Measurements from ENCODE around the gene ZNF608.

The ZNF608 gene

GRCh38 chr5:124782262-124782661 is 35.8 kb upstream of the ZNF608 start:
- no peak overlapping the region for H3K27ac ChIP-seq
- H3K36me3 ChIP-seq: no peaks in the 10 kb centered on the region
- no peak overlapping the region for H3K4me2 ChIP-seq
- no peak for TF ChIP-seq Cebpa-rat (IDR thresholded peaks at IDR 0.05)
- H3K9me3 ChIP-seq (replicated peaks in 1 of 11): peaks cover 0 to 25% (median 7%) of the 10 kb centered on the region in 11 experiments; a peak in 8 of 22 replicates
- H3K4me3 ChIP-seq: no peak overlapping the region
- no peaks in the 10 kb centered on the region for H3K27me3 ChIP-seq
- no peak overlapping the region for H3K9ac ChIP-seq
- no peaks in the 10 kb centered on the region for H4K20me1 ChIP-seq
- H3K4me1 ChIP-seq: no peaks in the 10 kb centered on the region

DNA sequence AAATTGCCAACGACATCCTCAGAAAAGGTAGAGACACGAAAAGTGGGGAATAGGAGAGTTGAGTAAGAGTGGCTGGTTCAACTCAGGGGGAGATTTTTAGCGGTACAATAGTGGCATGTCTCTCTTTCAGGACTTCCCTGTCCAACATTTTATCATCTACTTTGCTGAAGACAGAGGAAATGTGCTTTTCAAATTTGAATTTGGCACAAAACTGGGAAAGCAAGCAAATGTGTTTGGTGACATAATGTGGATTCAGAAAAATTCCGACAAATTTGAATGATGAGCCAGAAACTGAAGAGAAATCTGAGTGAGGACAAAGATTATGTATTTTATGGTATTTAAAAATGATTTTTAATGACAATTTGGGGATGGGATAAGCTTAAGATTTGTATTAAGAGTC is 33.6 kb upstream of the ZNF608 start:
- Histone ChIP-seq H3K27ac (no peak overlapping the region), H4K20me1 (no peaks in the 10 kb centered on the region), H3K36me3 (no peaks in the 10 kb centered on the region), H3K27me3 (no peaks in the 10 kb centered on the region), H3K9ac (no peak overlapping the region), H3K9me3 (replicated peaks in 1 of 11) (peaks cover 0 to 14% (median 7%) of the 10 kb centered on the region in 11 experiments; a peak in 8 of 22 replicates), H3K4me2 (no peak overlapping the region), H3K4me3 (no peak overlapping the region), H3K4me1 (no peaks in the 10 kb centered on the region)
- TF ChIP-seq Cebpa-rat (IDR thresholded peaks at IDR 0.05): no peak

DNA sequence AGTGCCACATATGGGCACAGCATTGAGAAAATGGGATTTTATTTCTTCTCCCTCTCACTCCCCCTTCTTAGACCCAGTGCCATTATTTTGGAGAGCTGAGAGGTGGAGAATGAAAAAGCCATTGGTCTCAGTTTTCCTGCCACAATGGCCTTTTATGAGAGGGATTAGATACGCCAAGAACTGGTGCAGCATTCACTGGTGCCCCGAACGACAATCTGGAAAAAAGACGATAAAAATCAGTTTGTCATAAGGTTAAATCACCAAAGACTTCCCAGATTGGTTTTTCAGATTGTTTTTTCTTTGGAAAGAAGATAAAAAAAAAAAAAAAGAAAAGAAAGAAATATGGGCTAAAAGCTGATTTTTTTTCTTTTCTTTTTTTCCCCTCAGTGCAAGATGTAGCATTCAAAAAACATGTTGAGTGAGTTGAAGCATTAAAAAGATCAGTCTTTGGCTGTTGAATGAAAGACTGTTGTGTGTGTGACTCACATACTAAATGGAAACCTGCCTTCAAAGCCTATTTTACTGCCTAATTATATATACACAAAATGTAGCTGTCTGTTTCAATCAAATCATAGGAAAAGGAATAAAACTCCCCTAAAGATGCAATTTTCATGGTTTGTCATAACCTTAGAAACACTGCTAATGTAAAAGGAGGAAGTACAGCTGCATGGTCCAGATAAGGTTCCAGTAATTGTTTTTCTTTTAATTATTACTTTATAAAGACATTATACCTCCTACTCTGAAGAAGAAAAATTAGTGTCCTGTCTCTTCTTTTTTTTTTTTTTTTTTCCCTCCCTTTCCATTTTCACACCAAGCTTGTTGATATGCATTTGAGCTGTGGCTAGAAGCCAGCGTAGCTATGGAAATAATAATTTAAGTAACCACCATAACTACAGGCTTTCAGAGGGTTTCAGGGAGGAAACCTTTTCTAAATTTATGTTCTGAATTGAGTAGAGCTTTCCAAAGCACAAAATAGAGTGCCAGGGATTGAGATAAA is 27.2 kb upstream of the ZNF608 start:
- H3K4me3 ChIP-seq: no peak overlapping the region
- H3K4me1 ChIP-seq: peaks cover 0 to 9% (median 0%) of the 10 kb centered on the region in 10 experiments; a peak in 4 of 20 replicates
- no peak overlapping the region for H3K27ac ChIP-seq
- no peaks in the 10 kb centered on the region for H4K20me1 ChIP-seq
- no peaks in the 10 kb centered on the region for H3K27me3 ChIP-seq
- H3K9ac ChIP-seq: no peak overlapping the region
- no peaks in the 10 kb centered on the region for H3K36me3 ChIP-seq
- H3K4me2 ChIP-seq: no peak overlapping the region
- peaks cover 0 to 12% (median 0%) of the 10 kb centered on the region in 11 experiments; a peak in 6 of 22 replicates for H3K9me3 ChIP-seq (replicated peaks in 1 of 11)
- TF ChIP-seq Cebpa-rat (IDR thresholded peaks at IDR 0.05): no peak

- Histone ChIP-seq H3K9ac (no peak overlapping the region), H3K27me3 (no peaks in the 10 kb centered on the region), H3K9me3 (replicated peaks in 1 of 11) (peaks cover 0 to 18% (median 0%) of the 10 kb centered on the region in 11 experiments; a peak in 5 of 22 replicates), H3K4me2 (peak overlapping the region in 2 of 11 experiments; percentile 5 to 12; a peak in 2 of 22 replicates), H3K4me3 (no peak overlapping the region), H3K36me3 (no peaks in the 10 kb centered on the region), H4K20me1 (no peaks in the 10 kb centered on the region), H3K27ac (no peak overlapping the region), H3K4me1 (peaks cover 0 to 9% (median 0%) of the 10 kb centered on the region in 10 experiments; a peak in 4 of 20 replicates)
- TF ChIP-seq Cebpa-rat (IDR thresholded peaks at IDR 0.05): no peak
These were observed 26.2 kb upstream of the ZNF608 start for GRCh38 chr5:124772457-124773200.

- no peak overlapping the region for H3K4me3 ChIP-seq
- H4K20me1 ChIP-seq: no peaks in the 10 kb centered on the region
- peaks cover 0 to 18% (median 0%) of the 10 kb centered on the region in 11 experiments; a peak in 5 of 22 replicates for H3K9me3 ChIP-seq (replicated peaks in 1 of 11)
- no peaks in the 10 kb centered on the region for H3K36me3 ChIP-seq
- no peak overlapping the region for H3K9ac ChIP-seq
- no peak overlapping the region for H3K4me2 ChIP-seq
- peaks cover 0 to 9% (median 0%) of the 10 kb centered on the region in 10 experiments; a peak in 4 of 20 replicates for H3K4me1 ChIP-seq
- no peak for TF ChIP-seq Cebpa-rat (IDR thresholded peaks at IDR 0.05)
- no peaks in the 10 kb centered on the region for H3K27me3 ChIP-seq
- H3K27ac ChIP-seq: no peak overlapping the region
These were observed 25.3 kb upstream of the ZNF608 start for GRCh38 chr5:124771761-124772160.

GRCh38 chr5:124764992-124765611 is 18.7 kb upstream of the ZNF608 start:
- no peaks in the 10 kb centered on the region for H4K20me1 ChIP-seq
- no peaks in the 10 kb centered on the region for H3K27me3 ChIP-seq
- no peak overlapping the region for H3K9ac ChIP-seq
- no peak for TF ChIP-seq Cebpa-rat (IDR thresholded peaks at IDR 0.05)
- peaks cover 0 to 22% (median 0%) of the 10 kb centered on the region in 11 experiments; a peak in 8 of 22 replicates for H3K9me3 ChIP-seq (replicated peaks in 1 of 11)
- peaks cover 0 to 6% (median 0%) of the 10 kb centered on the region in 10 experiments; a peak in 1 of 20 replicates for H3K4me1 ChIP-seq
- no peak overlapping the region for H3K27ac ChIP-seq
- H3K4me2 ChIP-seq: no peak overlapping the region
- H3K4me3 ChIP-seq: no peak overlapping the region
- no peaks in the 10 kb centered on the region for H3K36me3 ChIP-seq

GRCh38 chr5:124764585-124764984 is 18.1 kb upstream of the ZNF608 start:
- no peak for TF ChIP-seq Cebpa-rat (IDR thresholded peaks at IDR 0.05)
- Histone ChIP-seq H3K4me3 (no peak overlapping the region), H3K27me3 (no peaks in the 10 kb centered on the region), H3K9me3 (replicated peaks in 1 of 11) (peaks cover 0 to 16% (median 0%) of the 10 kb centered on the region in 11 experiments; a peak in 7 of 22 replicates), H3K36me3 (no peaks in the 10 kb centered on the region), H3K4me1 (peaks cover 0 to 6% (median 0%) of the 10 kb centered on the region in 10 experiments; a peak in 1 of 20 replicates), H3K27ac (no peak overlapping the region), H3K4me2 (no peak overlapping the region), H4K20me1 (no peaks in the 10 kb centered on the region), H3K9ac (no peak overlapping the region)

GRCh38 chr5:124761010-124761409 is 14.6 kb upstream of the ZNF608 start:
- no peak for TF ChIP-seq Cebpa-rat (IDR thresholded peaks at IDR 0.05)
- H4K20me1 ChIP-seq: no peaks in the 10 kb centered on the region
- H3K9me3 ChIP-seq (replicated peaks in 1 of 11): peaks cover 0 to 15% (median 3%) of the 10 kb centered on the region in 11 experiments; a peak in 8 of 22 replicates
- no peaks in the 10 kb centered on the region for H3K27me3 ChIP-seq
- no peak overlapping the region for H3K9ac ChIP-seq
- no peak overlapping the region for H3K27ac ChIP-seq
- H3K4me3 ChIP-seq: no peak overlapping the region
- no peaks in the 10 kb centered on the region for H3K36me3 ChIP-seq
- H3K4me1 ChIP-seq: peaks cover 0 to 6% (median 0%) of the 10 kb centered on the region in 10 experiments; a peak in 1 of 20 replicates
- no peak overlapping the region for H3K4me2 ChIP-seq
